Endothelial cell of umbilical vein (primary cell): ENCODE data around the gene ATXN7L2. TPM values are rescaled to one million over a fixed set of nuclear protein-coding genes. Genes with fewer than 3 reads are reported as not detected.

ENCODE experiments used
- BruUV-seq: library from RNA; stranded (reverse); fragments of 400-500 nt; replicated peaks from 2 replicates; lab custom pipeline; 2021; lab: Mats Ljungman, UMichigan
- CTCF ChIA-PET: fragments of 300-600, 350-600 bp; sonication (Branson Sonifier 250); formaldehyde crosslinking; loops from one replicate; lab custom pipeline; 2021; ENCODE audit warnings: antibody characterized with exemption, inconsistent platforms; lab: Charles Lee
- POLR2A ChIA-PET: fragments of 300-600, 350-600 bp; sonication (Branson Sonifier 250); formaldehyde crosslinking; loops from one replicate; lab custom pipeline; 2021; ENCODE audit warnings: antibody characterized with exemption, inconsistent platforms; lab: Charles Lee
- DNase-seq: peaks from one replicate; pipeline ENCODE4 v3.0.0-alpha.2; 2011; ENCODE audit warnings: low read depth, low spot score
- FAIRE-seq: peaks from 2 replicates; lab custom pipeline; 2011; peaks lifted over from hg19 to GRCh38; lab: Jason Lieb, UNC
- H2AFZ ChIP-seq: 2 replicates; pipeline ENCODE4 v1.6.0; 2012; ENCODE audit warnings: low read depth, low read length, control low read depth, inconsistent platforms
- H3K27ac ChIP-seq: 2 replicates; pipeline ENCODE4 v1.5.1; 2011; ENCODE audit warnings: low read depth, mild to moderate bottlenecking, control low read depth, low read length, moderate library complexity; ENCODE audit not compliant: insufficient read depth
- H3K27me3 ChIP-seq, 2 experiments: 2 replicates each; pipeline versions ENCODE4 v1.6.0 to v1.6.1; 2011; ENCODE audit warnings: low read length in 2 of 2, mixed read lengths in 1 of 2; ENCODE audit not compliant: control insufficient read depth in 2 of 2, insufficient read depth in 2 of 2
- H3K36me3 ChIP-seq, 2 experiments: 2 replicates in 1 of 2; 3 replicates in 1 of 2; pipeline ENCODE4 v1.5.1; 2011; ENCODE audit warnings: low read length in 2 of 2, mild to moderate bottlenecking in 1 of 2, moderate library complexity in 1 of 2; ENCODE audit not compliant: control insufficient read depth in 2 of 2, insufficient read depth in 2 of 2; ENCODE audit errors: extremely low read depth in 1 of 2
- H3K4me1 ChIP-seq: 3 replicates; pipeline ENCODE4 v1.5.1; 2011; ENCODE audit warnings: mild to moderate bottlenecking, low read length; ENCODE audit not compliant: control insufficient read depth, insufficient read depth; ENCODE audit errors: extremely low read depth
- H3K4me2 ChIP-seq: 2 replicates; pipeline ENCODE4 v1.6.1; 2011; ENCODE audit warnings: low read length, control low read depth, mixed read lengths; ENCODE audit not compliant: insufficient read depth
- H3K4me3 ChIP-seq, 3 experiments: fragments of 200-600 bp in 1 of 3; sonication (generic), shearing (Covaris generic) in 1 of 3; replicated peaks in 1 of 3; 2 replicates each; pipeline ENCODE4 v1.5.1; 2011 to 2016; ENCODE audit warnings: control low read depth in 3 of 3, low read length in 3 of 3, mild to moderate bottlenecking in 2 of 3, inconsistent platforms in 1 of 3, low read depth in 1 of 3, moderate library complexity in 1 of 3; ENCODE audit not compliant: insufficient read depth in 1 of 3
- H3K79me2 ChIP-seq: 2 replicates; pipeline ENCODE4 v1.6.0; 2012; ENCODE audit warnings: low read length, inconsistent platforms; ENCODE audit not compliant: control insufficient read depth, insufficient read depth
- H3K9ac ChIP-seq: replicated peaks from 2 replicates; pipeline ENCODE3; 2011; ENCODE audit warnings: low read length, control low read depth; ENCODE audit not compliant: insufficient read depth; ENCODE audit errors: extremely low read depth
- H3K9me1 ChIP-seq: replicated peaks from 3 replicates; pipeline ENCODE4 v1.6.0; 2011; ENCODE audit warnings: mild to moderate bottlenecking, low read length; ENCODE audit not compliant: control insufficient read depth, insufficient read depth; ENCODE audit errors: extremely low read depth
- H3K9me3 ChIP-seq: replicated peaks from 2 replicates; pipeline ENCODE4 v1.5.1; 2012; ENCODE audit warnings: low read length, inconsistent platforms; ENCODE audit not compliant: control insufficient read depth, insufficient read depth
- H4K20me1 ChIP-seq: replicated peaks from 2 replicates; pipeline ENCODE3; 2011; ENCODE audit warnings: mild to moderate bottlenecking, low read length; ENCODE audit not compliant: control insufficient read depth, insufficient read depth; ENCODE audit errors: extremely low read depth
- CTCF ChIP-seq, 2 donors: IDR thresholded peaks; 1 replicate in 1 of 2; 2 replicates in 1 of 2; pipeline ENCODE4 v1.5.1; 2011; ENCODE audit warnings: low read length in 2 of 2, mild to moderate bottlenecking in 2 of 2, moderate library complexity in 2 of 2, control low read depth in 1 of 2, inconsistent platforms in 1 of 2, low read depth in 1 of 2; ENCODE audit not compliant: insufficient read depth in 1 of 2; ENCODE audit errors: extremely low read depth in 1 of 2
- EZH2 ChIP-seq: IDR thresholded peaks from 2 replicates; pipeline ENCODE4 v1.6.1; 2012; ENCODE audit warnings: borderline replicate concordance, low read depth, mild to moderate bottlenecking, moderate library complexity, low read length, inconsistent platforms; ENCODE audit not compliant: severe bottlenecking
- FOS ChIP-seq: IDR thresholded peaks from 2 replicates; pipeline ENCODE4 v1.6.1; 2011; ENCODE audit warnings: mild to moderate bottlenecking, low read length, moderate library complexity, borderline replicate concordance; ENCODE audit not compliant: insufficient read depth
- GATA2 ChIP-seq: IDR thresholded peaks from 2 replicates; pipeline ENCODE4 v1.7.0; 2011; ENCODE audit warnings: low read depth, mild to moderate bottlenecking, moderate library complexity, mixed read lengths, low read length; ENCODE audit not compliant: insufficient read length, insufficient read depth
- JUN ChIP-seq: IDR thresholded peaks from 2 replicates; pipeline ENCODE4 v1.6.1; 2011; ENCODE audit warnings: borderline replicate concordance, low read depth; ENCODE audit not compliant: insufficient read length, insufficient read depth
- MAX ChIP-seq: IDR thresholded peaks from 2 replicates; pipeline ENCODE4 v1.6.1; 2011; ENCODE audit not compliant: insufficient read depth, insufficient read length
- MYC ChIP-seq: IDR thresholded peaks from one replicate; pipeline ENCODE4 v1.6.1; 2011; ENCODE audit warnings: mild to moderate bottlenecking, low read depth, low read length
- POLR2A ChIP-seq: IDR thresholded peaks from 2 replicates; pipeline ENCODE4 v1.6.1; 2012; ENCODE audit warnings: low read depth, mild to moderate bottlenecking, control low read depth, low read length
- POLR2AphosphoS5 ChIP-seq: IDR thresholded peaks from 2 replicates; pipeline ENCODE4 v1.6.1; 2012; ENCODE audit warnings: low read depth, mild to moderate bottlenecking, control low read depth, low read length, moderate library complexity; ENCODE audit not compliant: insufficient read depth
- dilution Hi-C: fragments of 300-500 bp; cut with MboI; formaldehyde crosslinking; loops from one replicate; pipeline ENCODE4 v1.15.0; 2019; ENCODE audit warnings: low sequenced_read_pairs; ENCODE audit not compliant: extremely low pct_ligation_motif_present
- intact Hi-C: fragments of 100-400 bp; cut with micrococcal nuclease; formaldehyde crosslinking; loops from one replicate; pipeline ENCODE4 v1.10.0; 2022
- polyA plus RNA-seq, 4 experiments: library from polyadenylated mRNA; depleted of rRNA in 3 of 4; stranded (reverse) in 3 of 4; unstranded in 1 of 4; fragments of >200 nt; gene quantifications; 2 replicates each; pipeline versions ENCODE4 v1.2.1 to v1.2.3, GENCODE V29; 2011 to 2012; ENCODE audit warnings: missing spikeins in 1 of 4
- total RNA-seq: library from RNA; stranded (reverse); gene quantifications from 2 replicates; pipeline ENCODE4 v1.2.3, GENCODE V29; 2021

Gene ATXN7L2
- total and polyA plus RNA-seq, 2 donors (not counting 3 experiments of a cell fraction or from before 2014, with no cell fraction given): 4.4 to 4.9 TPM

GRCh38 chr1:109530457-109531087 lies 46.9 kb downstream of the ATXN7L2 start:
- H3K9me3 ChIP-seq: no peaks in the 10 kb centered on the region
- no peak for TF ChIP-seq MYC
- dilution Hi-C loops (no loop called here), intact Hi-C loops (no loop called here)
- H3K27me3 ChIP-seq: peaks cover 2 to 10% of the 10 kb centered on the region in 2 experiments
- DNase-seq (no peak), FAIRE-seq (no peak)
- BruUV-seq: no TSS peak
- H3K4me3 ChIP-seq: no peak overlapping the region
- H3K9me1 ChIP-seq: no peaks in the 10 kb centered on the region
- ChIA-PET POLR2A (no interaction called here), CTCF (interaction anchor here (0.7 to 18.7 kb wide), 10 partner anchors 8 to 454 kb away, joined by 3 to 955 read pairs (median 4); partner anchors contain the start of genes AHCYL1, AMIGO1, CYB561D1 and SORT1)
- no peak overlapping the region for H2AFZ ChIP-seq
- H3K36me3 ChIP-seq: no peaks in the 10 kb centered on the region
- H3K27ac ChIP-seq: no peak overlapping the region
- H3K79me2 ChIP-seq: no peaks in the 10 kb centered on the region
- no peak overlapping the region for H3K4me2 ChIP-seq
- H4K20me1 ChIP-seq: no peaks in the 10 kb centered on the region
- no peak overlapping the region for H3K9ac ChIP-seq
- H3K4me1 ChIP-seq: peaks cover 4% of the 10 kb centered on the region

GRCh38 chr1:109531380-109531779 lies 47.7 kb downstream of the ATXN7L2 start:
- DNase-seq (no peak), FAIRE-seq (no peak)
- Histone ChIP-seq H3K4me3 (no peak overlapping the region), H3K9ac (no peak overlapping the region), H3K27me3 (peaks cover 2 to 10% of the 10 kb centered on the region in 2 experiments), H3K4me1 (peaks cover 4% of the 10 kb centered on the region), H3K79me2 (no peaks in the 10 kb centered on the region), H3K4me2 (no peak overlapping the region), H2AFZ (no peak overlapping the region), H4K20me1 (no peaks in the 10 kb centered on the region), H3K36me3 (no peaks in the 10 kb centered on the region), H3K27ac (no peak overlapping the region), H3K9me3 (no peaks in the 10 kb centered on the region), H3K9me1 (no peaks in the 10 kb centered on the region)
- dilution Hi-C loops: no loop called here
- CTCF ChIA-PET: interaction anchor here (0.6 to 18.7 kb wide), 23 partner anchors 9 to 503 kb away, joined by 3 to 955 read pairs (median 15); partner anchors contain the start of genes AHCYL1, AMIGO1, ATXN7L2 and CYB561D1
- TF ChIP-seq JUN (no peak), GATA2 (no peak), FOS (no peak), CTCF (IDR thresholded peaks at IDR 0.05; ENCODE audit: extremely low read depth in 1 of 2, insufficient read depth in 1 of 2, low read depth in 1 of 2, low read length in 2 of 2) (no peak), POLR2AphosphoS5 (no peak), POLR2A (no peak), MYC (no peak), MAX (no peak), EZH2 (no peak)
- POLR2A ChIA-PET: no interaction called here
- BruUV-seq: no TSS peak
- intact Hi-C loops: no loop called here
